ENCODE measurements around the gene NUP35.

NUP35 gene

GRCh38 chr2:183093857-183094657, 30.2 kb upstream of the NUP35 start:
- H3K9me3 ChIP-seq (ENCODE audit: severe bottlenecking) = no peaks in the 10 kb centered on the region
- no peaks in the 10 kb centered on the region for H3K27me3 ChIP-seq (ENCODE audit: insufficient read depth, poor library complexity, severe bottlenecking)
- DNase-seq (ENCODE audit: low spot score) (no peak), ATAC-seq (ENCODE audit: low read depth) (peak; percentile 81)
- TF ChIP-seq, protein P1, sequence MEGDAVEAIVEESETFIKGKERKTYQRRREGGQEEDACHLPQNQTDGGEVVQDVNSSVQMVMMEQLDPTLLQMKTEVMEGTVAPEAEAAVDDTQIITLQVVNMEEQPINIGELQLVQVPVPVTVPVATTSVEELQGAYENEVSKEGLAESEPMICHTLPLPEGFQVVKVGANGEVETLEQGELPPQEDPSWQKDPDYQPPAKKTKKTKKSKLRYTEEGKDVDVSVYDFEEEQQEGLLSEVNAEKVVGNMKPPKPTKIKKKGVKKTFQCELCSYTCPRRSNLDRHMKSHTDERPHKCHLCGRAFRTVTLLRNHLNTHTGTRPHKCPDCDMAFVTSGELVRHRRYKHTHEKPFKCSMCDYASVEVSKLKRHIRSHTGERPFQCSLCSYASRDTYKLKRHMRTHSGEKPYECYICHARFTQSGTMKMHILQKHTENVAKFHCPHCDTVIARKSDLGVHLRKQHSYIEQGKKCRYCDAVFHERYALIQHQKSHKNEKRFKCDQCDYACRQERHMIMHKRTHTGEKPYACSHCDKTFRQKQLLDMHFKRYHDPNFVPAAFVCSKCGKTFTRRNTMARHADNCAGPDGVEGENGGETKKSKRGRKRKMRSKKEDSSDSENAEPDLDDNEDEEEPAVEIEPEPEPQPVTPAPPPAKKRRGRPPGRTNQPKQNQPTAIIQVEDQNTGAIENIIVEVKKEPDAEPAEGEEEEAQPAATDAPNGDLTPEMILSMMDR (IDR thresholded peaks at IDR 0.05; ENCODE audit: poor library complexity, severe bottlenecking) = peak; percentile 48
- no peaks in the 10 kb centered on the region for H3K36me3 ChIP-seq (ENCODE audit: low read depth)
- peaks cover 7% of the 10 kb centered on the region for H3K4me1 ChIP-seq (ENCODE audit: insufficient read depth, poor library complexity, severe bottlenecking)
- H3K27ac ChIP-seq (ENCODE audit: poor library complexity, severe bottlenecking) = no peak overlapping the region
- no peak overlapping the region for H3K4me3 ChIP-seq (ENCODE audit: severe bottlenecking)

GRCh38 chr2:183105402-183106134, 18.7 kb upstream of the NUP35 start:
- DNase-seq (ENCODE audit: low spot score) (no peak), ATAC-seq (ENCODE audit: low read depth) (no peak)
- H3K36me3 ChIP-seq (ENCODE audit: low read depth) = no peaks in the 10 kb centered on the region
- H3K4me1 ChIP-seq (ENCODE audit: insufficient read depth, poor library complexity, severe bottlenecking) = no peaks in the 10 kb centered on the region
- H3K9me3 ChIP-seq (ENCODE audit: severe bottlenecking) = no peaks in the 10 kb centered on the region
- no peak overlapping the region for H3K27ac ChIP-seq (ENCODE audit: poor library complexity, severe bottlenecking)
- no peaks in the 10 kb centered on the region for H3K27me3 ChIP-seq (ENCODE audit: insufficient read depth, poor library complexity, severe bottlenecking)
- TF ChIP-seq, protein P1 (IDR thresholded peaks at IDR 0.05; ENCODE audit: poor library complexity, severe bottlenecking) = no peak
- H3K4me3 ChIP-seq (ENCODE audit: severe bottlenecking) = no peak overlapping the region

GRCh38 chr2:183112577-183112976, 11.7 kb upstream of the NUP35 start:
- TF ChIP-seq, protein P1 (IDR thresholded peaks at IDR 0.05; ENCODE audit: poor library complexity, severe bottlenecking) = no peak
- no peak for DNase-seq (ENCODE audit: low spot score)
- no peaks in the 10 kb centered on the region for H3K27me3 ChIP-seq (ENCODE audit: insufficient read depth, poor library complexity, severe bottlenecking)
- H3K4me1 ChIP-seq (ENCODE audit: insufficient read depth, poor library complexity, severe bottlenecking) = no peaks in the 10 kb centered on the region
- no peak overlapping the region for H3K27ac ChIP-seq (ENCODE audit: poor library complexity, severe bottlenecking)
- H3K4me3 ChIP-seq (ENCODE audit: severe bottlenecking) = no peak overlapping the region
- no peak for ATAC-seq (ENCODE audit: low read depth)
- H3K36me3 ChIP-seq (ENCODE audit: low read depth) = no peaks in the 10 kb centered on the region
- no peaks in the 10 kb centered on the region for H3K9me3 ChIP-seq (ENCODE audit: severe bottlenecking)

DNA sequence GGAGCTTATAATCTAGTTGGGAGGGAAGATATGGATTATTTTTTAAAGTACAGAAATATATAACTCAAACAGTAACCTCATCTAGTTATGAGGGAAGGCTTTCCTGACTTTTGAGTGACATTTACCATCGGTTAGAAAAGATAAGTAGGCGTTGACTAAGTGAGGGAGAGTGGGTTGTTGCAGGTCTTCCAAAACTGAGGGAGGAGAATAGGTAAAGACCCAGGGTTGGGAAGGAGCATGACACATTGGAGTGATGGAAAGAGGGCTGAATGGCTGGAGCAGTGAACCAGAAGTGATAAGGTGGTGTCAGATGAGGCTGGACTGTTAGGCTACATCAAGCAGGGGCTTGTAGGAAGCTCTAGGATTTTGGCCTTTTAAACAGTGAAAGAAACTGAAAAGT, 10.6 kb upstream of the NUP35 start:
- no peaks in the 10 kb centered on the region for H3K27me3 ChIP-seq (ENCODE audit: insufficient read depth, poor library complexity, severe bottlenecking)
- no peaks in the 10 kb centered on the region for H3K36me3 ChIP-seq (ENCODE audit: low read depth)
- H3K9me3 ChIP-seq (ENCODE audit: severe bottlenecking) = no peaks in the 10 kb centered on the region
- H3K4me3 ChIP-seq (ENCODE audit: severe bottlenecking) = no peak overlapping the region
- DNase-seq (ENCODE audit: low spot score) (no peak), ATAC-seq (ENCODE audit: low read depth) (no peak)
- no peak overlapping the region for H3K27ac ChIP-seq (ENCODE audit: poor library complexity, severe bottlenecking)
- no peaks in the 10 kb centered on the region for H3K4me1 ChIP-seq (ENCODE audit: insufficient read depth, poor library complexity, severe bottlenecking)
- TF ChIP-seq, protein P1 (IDR thresholded peaks at IDR 0.05; ENCODE audit: poor library complexity, severe bottlenecking) = no peak
